Keratinocyte (primary cell): Measurements from ENCODE around the gene CIDEA. TPM values are rescaled to one million over a fixed set of nuclear protein-coding genes. Genes with fewer than 3 reads are reported as not detected.

ENCODE experiments used
- DNase-seq: peaks from one replicate; pipeline ENCODE4 v3.0.0-alpha.2; 2011; ENCODE audit warnings: low read depth, missing footprints, low spot score
- FAIRE-seq: peaks from 2 replicates; lab custom pipeline; 2011; peaks lifted over from hg19 to GRCh38; lab: Jason Lieb, UNC
- H2AFZ ChIP-seq: 2 replicates; pipeline ENCODE4 v1.6.0; 2012; ENCODE audit warnings: low read length, control low read depth, inconsistent platforms; ENCODE audit not compliant: control insufficient read depth
- H3K27ac ChIP-seq: 2 replicates; pipeline ENCODE4 v1.5.1; 2011; ENCODE audit warnings: low read length; ENCODE audit not compliant: control insufficient read depth, insufficient read depth
- H3K27me3 ChIP-seq: 3 replicates; pipeline ENCODE4 v1.6.0; 2011; ENCODE audit warnings: low read length; ENCODE audit not compliant: control insufficient read depth, insufficient read depth; ENCODE audit errors: extremely low read depth
- H3K36me3 ChIP-seq, 2 experiments: 2 replicates in 1 of 2; 3 replicates in 1 of 2; pipeline ENCODE4 v1.5.1; 2011; ENCODE audit warnings: low read length in 2 of 2, mild to moderate bottlenecking in 1 of 2; ENCODE audit not compliant: control insufficient read depth in 2 of 2, insufficient read depth in 2 of 2; ENCODE audit errors: extremely low read depth in 1 of 2
- H3K4me1 ChIP-seq: 3 replicates; pipeline ENCODE4 v1.5.1; 2011; ENCODE audit warnings: low read length; ENCODE audit not compliant: control insufficient read depth, insufficient read depth; ENCODE audit errors: extremely low read depth
- H3K4me2 ChIP-seq: 3 replicates; pipeline ENCODE4 v1.6.0; 2011; ENCODE audit warnings: low read depth, low read length; ENCODE audit not compliant: control insufficient read depth, insufficient read depth; ENCODE audit errors: extremely low read depth
- H3K4me3 ChIP-seq, 3 experiments: fragments of 200-600 bp in 1 of 3; sonication (generic) in 1 of 3; 2 replicates in 2 of 3; 3 replicates in 1 of 3; pipeline ENCODE4 v1.5.1; 2011 to 2016; ENCODE audit warnings: low read length in 3 of 3, mild to moderate bottlenecking in 3 of 3, control low read depth in 2 of 3, inconsistent platforms in 1 of 3, low read depth in 1 of 3, mixed read lengths in 1 of 3, mixed run types in 1 of 3, moderate library complexity in 1 of 3; ENCODE audit not compliant: control insufficient read depth in 2 of 3, insufficient read depth in 2 of 3; ENCODE audit errors: extremely low read depth in 1 of 3
- H3K79me2 ChIP-seq: 2 replicates; pipeline ENCODE4 v1.6.0; 2012; ENCODE audit warnings: low read length; ENCODE audit not compliant: control insufficient read depth, insufficient read depth
- H3K9ac ChIP-seq: 3 replicates; pipeline ENCODE4 v1.6.0; 2011; ENCODE audit warnings: low read length; ENCODE audit not compliant: control insufficient read depth, insufficient read depth; ENCODE audit errors: extremely low read depth
- H3K9me1 ChIP-seq: 3 replicates; pipeline ENCODE4 v1.6.0; 2011; ENCODE audit warnings: low read length; ENCODE audit not compliant: control insufficient read depth, insufficient read depth; ENCODE audit errors: extremely low read depth
- H3K9me3 ChIP-seq: 2 replicates; pipeline ENCODE4 v1.5.1; 2012; ENCODE audit warnings: low read depth, low read length; ENCODE audit not compliant: control insufficient read depth
- H4K20me1 ChIP-seq: 3 replicates; pipeline ENCODE4 v1.6.0; 2011; ENCODE audit warnings: low read length; ENCODE audit not compliant: control insufficient read depth, insufficient read depth; ENCODE audit errors: extremely low read depth
- EZH2 ChIP-seq: IDR thresholded peaks from one replicate; pipeline ENCODE4 v1.6.1; 2012; ENCODE audit warnings: inconsistent platforms, mild to moderate bottlenecking, low read length, moderate library complexity
- dilution Hi-C: fragments of 300-500 bp; cut with MboI; formaldehyde crosslinking; loops from one replicate; pipeline ENCODE4 v1.7.0; 2020; ENCODE audit warnings: low sequenced_read_pairs; ENCODE audit not compliant: extremely low pct_ligation_motif_present
- polyA plus RNA-seq, 5 experiments: library from polyadenylated mRNA; depleted of rRNA in 3 of 5; stranded (reverse) in 3 of 5; stranded (forward) in 1 of 5; unstranded in 1 of 5; fragments of >200 nt; gene quantifications; 1 replicate in 1 of 5; 2 replicates in 3 of 5; 3 replicates in 1 of 5; pipeline versions ENCODE4 v1.2.1 to v1.2.3, GENCODE V29; 2011 to 2012; ENCODE audit warnings: missing spikeins in 2 of 5, low read depth in 1 of 5, low replicate concordance in 1 of 5
- TF ChIP-seq, protein P1 (sequence below), 3 experiments: IDR thresholded peaks in 1 of 3; conservative IDR thresholded peaks in 1 of 3; optimal IDR thresholded peaks in 1 of 3; 2 replicates in 2 of 3; 3 replicates in 1 of 3; pipeline versions ENCODE3 to v1.5.1; 2011; ENCODE audit warnings: low read length in 3 of 3, mild to moderate bottlenecking in 3 of 3, moderate library complexity in 2 of 3, control low read depth in 1 of 3, inconsistent platforms in 1 of 3; ENCODE audit not compliant: insufficient read depth in 2 of 3; ENCODE audit errors: extremely low read depth in 1 of 3

CIDEA gene
- polyA plus RNA-seq, 1 donor (not counting 4 experiments of a cell fraction or from before 2014, with no cell fraction given), result 1.2 TPM

DNA sequence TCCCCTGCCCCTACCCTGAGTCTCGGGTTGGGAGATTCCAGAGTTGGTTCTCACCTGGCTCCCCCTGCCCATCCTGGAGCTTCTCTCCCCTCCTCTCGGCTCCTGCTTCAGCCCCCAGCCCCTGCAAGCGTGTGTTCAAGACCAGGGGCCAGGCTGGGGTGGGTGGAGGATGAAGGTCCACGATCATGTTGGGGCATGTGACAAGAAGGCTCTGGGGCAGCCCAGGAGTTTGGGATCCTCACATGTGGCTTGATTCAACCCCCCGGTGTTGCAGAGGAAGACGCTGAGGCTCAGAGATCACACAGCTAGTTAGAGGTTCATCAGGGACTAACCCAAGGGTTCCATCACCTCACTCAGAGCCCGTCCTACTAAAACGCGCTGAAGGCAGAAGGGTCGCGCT, 39.7 kb downstream of the CIDEA start:
- no peak for FAIRE-seq
- no peak overlapping the region for H3K4me2 ChIP-seq
- no peaks in the 10 kb centered on the region for H3K27me3 ChIP-seq
- no peaks in the 10 kb centered on the region for H3K9me1 ChIP-seq
- no peak for TF ChIP-seq EZH2
- TF ChIP-seq, protein P1, sequence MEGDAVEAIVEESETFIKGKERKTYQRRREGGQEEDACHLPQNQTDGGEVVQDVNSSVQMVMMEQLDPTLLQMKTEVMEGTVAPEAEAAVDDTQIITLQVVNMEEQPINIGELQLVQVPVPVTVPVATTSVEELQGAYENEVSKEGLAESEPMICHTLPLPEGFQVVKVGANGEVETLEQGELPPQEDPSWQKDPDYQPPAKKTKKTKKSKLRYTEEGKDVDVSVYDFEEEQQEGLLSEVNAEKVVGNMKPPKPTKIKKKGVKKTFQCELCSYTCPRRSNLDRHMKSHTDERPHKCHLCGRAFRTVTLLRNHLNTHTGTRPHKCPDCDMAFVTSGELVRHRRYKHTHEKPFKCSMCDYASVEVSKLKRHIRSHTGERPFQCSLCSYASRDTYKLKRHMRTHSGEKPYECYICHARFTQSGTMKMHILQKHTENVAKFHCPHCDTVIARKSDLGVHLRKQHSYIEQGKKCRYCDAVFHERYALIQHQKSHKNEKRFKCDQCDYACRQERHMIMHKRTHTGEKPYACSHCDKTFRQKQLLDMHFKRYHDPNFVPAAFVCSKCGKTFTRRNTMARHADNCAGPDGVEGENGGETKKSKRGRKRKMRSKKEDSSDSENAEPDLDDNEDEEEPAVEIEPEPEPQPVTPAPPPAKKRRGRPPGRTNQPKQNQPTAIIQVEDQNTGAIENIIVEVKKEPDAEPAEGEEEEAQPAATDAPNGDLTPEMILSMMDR (optimal IDR thresholded peaks at IDR 0.05 in 1 of 3, IDR thresholded peaks at IDR 0.05 in 1 of 3, conservative IDR thresholded peaks at IDR 0.05 in 1 of 3; ENCODE audit: extremely low read depth in 1 of 3, insufficient read depth in 2 of 3, low read length in 3 of 3), result no peak
- no peak overlapping the region for H3K9ac ChIP-seq
- DNase-seq, result no peak
- H3K4me1 ChIP-seq, result peaks cover 4% of the 10 kb centered on the region
- H3K4me3 ChIP-seq, result no peak overlapping the region
- H3K27ac ChIP-seq, result no peak overlapping the region
- H2AFZ ChIP-seq, result no peak overlapping the region
- H3K9me3 ChIP-seq, result no peaks in the 10 kb centered on the region
- H3K79me2 ChIP-seq, result no peaks in the 10 kb centered on the region
- H3K36me3 ChIP-seq, result no peaks in the 10 kb centered on the region
- dilution Hi-C loops, result no loop called here
- H4K20me1 ChIP-seq, result no peaks in the 10 kb centered on the region

GRCh38 chr18:12295389-12296086, 41.4 kb downstream of the CIDEA start:
- H4K20me1 ChIP-seq, result no peaks in the 10 kb centered on the region
- FAIRE-seq, result no peak
- H3K4me2 ChIP-seq, result no peak overlapping the region
- no peaks in the 10 kb centered on the region for H3K27me3 ChIP-seq
- H3K9me3 ChIP-seq, result no peaks in the 10 kb centered on the region
- no peaks in the 10 kb centered on the region for H3K36me3 ChIP-seq
- TF ChIP-seq, protein P1 (optimal IDR thresholded peaks at IDR 0.05 in 1 of 3, IDR thresholded peaks at IDR 0.05 in 1 of 3, conservative IDR thresholded peaks at IDR 0.05 in 1 of 3; ENCODE audit: extremely low read depth in 1 of 3, insufficient read depth in 2 of 3, low read length in 3 of 3), result no peak
- TF ChIP-seq EZH2, result no peak
- H3K27ac ChIP-seq, result no peak overlapping the region
- DNase-seq, result no peak
- no peak overlapping the region for H2AFZ ChIP-seq
- dilution Hi-C loops, result no loop called here
- H3K9ac ChIP-seq, result no peak overlapping the region
- H3K4me1 ChIP-seq, result no peaks in the 10 kb centered on the region
- no peak overlapping the region for H3K4me3 ChIP-seq
- no peaks in the 10 kb centered on the region for H3K9me1 ChIP-seq
- no peaks in the 10 kb centered on the region for H3K79me2 ChIP-seq
